ENCODE data around the gene HSFX2.
"Not testable (repeated sequence)": the region's sequence is repeated elsewhere in the genome, so short reads cannot be mapped to it uniquely, and the experiment has no call there.

Gene HSFX2

GRCh38 chrX:149628768-149629167, 33.7 kb upstream of the HSFX2 start:
- H4K20me1 ChIP-seq (ENCODE audit: insufficient read depth, low read length): no peaks in the 10 kb centered on the region
- H3K79me2 ChIP-seq (ENCODE audit: low read length): peaks cover 27% of the 10 kb centered on the region
- H3K4me2 ChIP-seq (ENCODE audit: low read depth, low read length): no peak overlapping the region
- H3K36me3 ChIP-seq (replicated peaks; ENCODE audit: insufficient read depth, low read length): no peaks in the 10 kb centered on the region
- H3K27ac ChIP-seq (ENCODE audit: low read length): no peak overlapping the region
- H3K4me3 ChIP-seq (ENCODE audit: low read length): no peak overlapping the region
- H3K9ac ChIP-seq (ENCODE audit: low read length): no peak overlapping the region
- TF ChIP-seq EZH2phosphoT487 (IDR thresholded peaks at IDR 0.05; ENCODE audit: low read length) (no peak), EZH2 (optimal IDR thresholded peaks at IDR 0.05; ENCODE audit: low read depth, low read length) (no peak)
- TF ChIP-seq, protein P1, sequence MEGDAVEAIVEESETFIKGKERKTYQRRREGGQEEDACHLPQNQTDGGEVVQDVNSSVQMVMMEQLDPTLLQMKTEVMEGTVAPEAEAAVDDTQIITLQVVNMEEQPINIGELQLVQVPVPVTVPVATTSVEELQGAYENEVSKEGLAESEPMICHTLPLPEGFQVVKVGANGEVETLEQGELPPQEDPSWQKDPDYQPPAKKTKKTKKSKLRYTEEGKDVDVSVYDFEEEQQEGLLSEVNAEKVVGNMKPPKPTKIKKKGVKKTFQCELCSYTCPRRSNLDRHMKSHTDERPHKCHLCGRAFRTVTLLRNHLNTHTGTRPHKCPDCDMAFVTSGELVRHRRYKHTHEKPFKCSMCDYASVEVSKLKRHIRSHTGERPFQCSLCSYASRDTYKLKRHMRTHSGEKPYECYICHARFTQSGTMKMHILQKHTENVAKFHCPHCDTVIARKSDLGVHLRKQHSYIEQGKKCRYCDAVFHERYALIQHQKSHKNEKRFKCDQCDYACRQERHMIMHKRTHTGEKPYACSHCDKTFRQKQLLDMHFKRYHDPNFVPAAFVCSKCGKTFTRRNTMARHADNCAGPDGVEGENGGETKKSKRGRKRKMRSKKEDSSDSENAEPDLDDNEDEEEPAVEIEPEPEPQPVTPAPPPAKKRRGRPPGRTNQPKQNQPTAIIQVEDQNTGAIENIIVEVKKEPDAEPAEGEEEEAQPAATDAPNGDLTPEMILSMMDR (IDR thresholded peaks at IDR 0.05; ENCODE audit: low read length): no peak
- no peaks in the 10 kb centered on the region; the same call in 1 of the 2 replicates for H3K4me1 ChIP-seq (ENCODE audit: low read length)
- H3K27me3 ChIP-seq (replicated peaks; ENCODE audit: insufficient read depth, low read length): no peaks in the 10 kb centered on the region
- H3K9me3 ChIP-seq (replicated peaks; ENCODE audit: insufficient read depth, low read length): no peaks in the 10 kb centered on the region
- no peaks in the 10 kb centered on the region; the same call in 1 of the 2 replicates for H3F3A ChIP-seq (ENCODE audit: insufficient read depth, low read length)
- DNase-seq: no peak
- H3K9me2 ChIP-seq (replicated peaks; ENCODE audit: insufficient read depth, low read length): no peaks in the 10 kb centered on the region
- no peak overlapping the region for H2AFZ ChIP-seq (ENCODE audit: low read length)

DNA sequence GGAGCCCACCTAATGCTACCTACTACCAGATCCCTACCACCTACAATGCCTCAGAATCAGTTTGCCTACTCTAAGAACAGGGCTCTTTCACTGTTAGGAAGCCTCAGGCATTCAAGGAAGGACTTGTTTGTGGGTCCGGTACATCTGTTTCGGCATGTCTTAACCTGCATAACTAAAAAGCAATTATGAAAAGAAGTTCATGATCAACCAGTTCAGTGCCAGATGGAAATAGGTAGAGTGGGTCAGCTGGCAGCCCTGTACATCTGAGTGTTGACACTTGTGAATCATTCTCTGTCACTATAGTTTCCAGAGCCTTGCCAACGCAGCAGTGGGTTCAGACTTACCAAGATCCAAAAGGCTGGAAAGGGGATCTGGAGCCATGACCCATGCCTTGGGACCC, 33.2 kb upstream of the HSFX2 start:
- Histone ChIP-seq H3K9me3 (replicated peaks; ENCODE audit: insufficient read depth, low read length) (no peaks in the 10 kb centered on the region), H3K36me3 (replicated peaks; ENCODE audit: insufficient read depth, low read length) (no peaks in the 10 kb centered on the region), H3K27me3 (replicated peaks; ENCODE audit: insufficient read depth, low read length) (no peaks in the 10 kb centered on the region), H3K9me2 (replicated peaks; ENCODE audit: insufficient read depth, low read length) (no peaks in the 10 kb centered on the region), H3K4me1 (ENCODE audit: low read length) (no peaks in the 10 kb centered on the region; the same call in 1 of the 2 replicates), H4K20me1 (ENCODE audit: insufficient read depth, low read length) (no peaks in the 10 kb centered on the region), H2AFZ (ENCODE audit: low read length) (no peak overlapping the region), H3K4me3 (ENCODE audit: low read length) (no peak overlapping the region), H3K27ac (ENCODE audit: low read length) (no peak overlapping the region), H3K79me2 (ENCODE audit: low read length) (peaks cover 27% of the 10 kb centered on the region), H3K4me2 (ENCODE audit: low read depth, low read length) (no peak overlapping the region), H3K9ac (ENCODE audit: low read length) (no peak overlapping the region), H3F3A (ENCODE audit: insufficient read depth, low read length) (no peaks in the 10 kb centered on the region; the same call in 1 of the 2 replicates)
- DNase-seq: no peak
- TF ChIP-seq EZH2 (optimal IDR thresholded peaks at IDR 0.05; ENCODE audit: low read depth, low read length): no peak
- no peak for TF ChIP-seq EZH2phosphoT487 (IDR thresholded peaks at IDR 0.05; ENCODE audit: low read length)
- TF ChIP-seq, protein P1 (IDR thresholded peaks at IDR 0.05; ENCODE audit: low read length): no peak

GRCh38 chrX:149626829-149627228, 31.7 kb upstream of the HSFX2 start:
- not testable (repeated sequence) for H3K4me3 ChIP-seq (ENCODE audit: low read length); H3K9me3 ChIP-seq (replicated peaks; ENCODE audit: insufficient read depth, low read length); H2AFZ ChIP-seq (ENCODE audit: low read length); H3K9me2 ChIP-seq (replicated peaks; ENCODE audit: insufficient read depth, low read length); H3K27ac ChIP-seq (ENCODE audit: low read length); H3K4me2 ChIP-seq (ENCODE audit: low read depth, low read length); H3K9ac ChIP-seq (ENCODE audit: low read length); H3K36me3 ChIP-seq (replicated peaks; ENCODE audit: insufficient read depth, low read length); DNase-seq; H3K4me1 ChIP-seq (ENCODE audit: low read length); H3K27me3 ChIP-seq (replicated peaks; ENCODE audit: insufficient read depth, low read length); H4K20me1 ChIP-seq (ENCODE audit: insufficient read depth, low read length); H3F3A ChIP-seq (ENCODE audit: insufficient read depth, low read length)
- H3K79me2 ChIP-seq (ENCODE audit: low read length): peaks cover 27% of the 10 kb centered on the region

DNA sequence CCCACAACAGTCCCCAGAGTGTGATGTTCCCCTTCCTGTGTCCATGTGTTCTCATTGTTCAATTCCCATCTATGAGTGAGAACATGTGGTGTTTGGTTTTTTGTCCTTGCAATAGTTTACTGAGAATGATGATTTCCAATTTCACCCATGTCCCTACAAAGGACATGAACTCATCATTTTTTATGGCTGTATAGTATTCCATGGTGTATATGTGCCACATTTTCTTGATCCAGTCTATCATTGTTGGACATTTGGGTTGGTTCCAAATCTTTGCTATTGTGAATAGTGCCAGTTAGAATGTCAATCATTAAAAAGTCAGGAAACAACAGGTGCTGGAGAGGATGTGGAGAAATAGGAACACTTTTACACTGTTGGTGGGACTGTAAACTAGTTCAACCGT, 24.5 kb upstream of the HSFX2 start:
- not testable (repeated sequence) for H4K20me1 ChIP-seq (ENCODE audit: insufficient read depth, low read length); H2AFZ ChIP-seq (ENCODE audit: low read length); H3K27me3 ChIP-seq (replicated peaks; ENCODE audit: insufficient read depth, low read length); DNase-seq; H3K27ac ChIP-seq (ENCODE audit: low read length); H3K36me3 ChIP-seq (replicated peaks; ENCODE audit: insufficient read depth, low read length); H3K4me2 ChIP-seq (ENCODE audit: low read depth, low read length); H3K9me3 ChIP-seq (replicated peaks; ENCODE audit: insufficient read depth, low read length); H3K9ac ChIP-seq (ENCODE audit: low read length); H3K4me1 ChIP-seq (ENCODE audit: low read length); H3K4me3 ChIP-seq (ENCODE audit: low read length); H3F3A ChIP-seq (ENCODE audit: insufficient read depth, low read length); H3K9me2 ChIP-seq (replicated peaks; ENCODE audit: insufficient read depth, low read length)
- H3K79me2 ChIP-seq (ENCODE audit: low read length): peaks cover 14% of the 10 kb centered on the region
